GM21576 (cell line): Measurements from ENCODE around the gene RTL5.

Experiments
- ATAC-seq: cut with Tn5 transposase; IDR thresholded peaks from one replicate; pipeline ENCODE4 v1.9.1; 2021; ENCODE audit warnings: mild to moderate bottlenecking, moderate library complexity; ENCODE audit not compliant: unreplicated experiment

RTL5 gene

GRCh38 chrX:72079607-72080006, 52.1 kb downstream of the RTL5 start:
- no peak for ATAC-seq

- no peak for ATAC-seq
Measured at GRCh38 chrX:72078411-72078810, 53.3 kb downstream of the RTL5 start.
